Mammary epithelial cell (primary cell): ENCODE measurements around the gene TBX18.
A peak's percentile ranks its signal among the peaks of the same experiment; 100 is the strongest.

Experiments
- EZH2 ChIP-seq: IDR thresholded peaks from 2 replicates; pipeline ENCODE4 v1.6.1; 2012; ENCODE audit warnings: low read length, inconsistent platforms, borderline replicate concordance
- TF ChIP-seq, protein P1 (sequence below), 2 donors: IDR thresholded peaks in 1 of 2; conservative IDR thresholded peaks in 1 of 2; 2 replicates each; pipeline ENCODE4 v1.5.1; 2011 to 2012; ENCODE audit warnings: inconsistent platforms in 2 of 2, low read length in 2 of 2, mild to moderate bottlenecking in 2 of 2, control low read depth in 1 of 2, low read depth in 1 of 2; ENCODE audit not compliant: insufficient read depth in 1 of 2; ENCODE audit errors: extremely low read depth in 1 of 2

- TF ChIP-seq, protein P1, sequence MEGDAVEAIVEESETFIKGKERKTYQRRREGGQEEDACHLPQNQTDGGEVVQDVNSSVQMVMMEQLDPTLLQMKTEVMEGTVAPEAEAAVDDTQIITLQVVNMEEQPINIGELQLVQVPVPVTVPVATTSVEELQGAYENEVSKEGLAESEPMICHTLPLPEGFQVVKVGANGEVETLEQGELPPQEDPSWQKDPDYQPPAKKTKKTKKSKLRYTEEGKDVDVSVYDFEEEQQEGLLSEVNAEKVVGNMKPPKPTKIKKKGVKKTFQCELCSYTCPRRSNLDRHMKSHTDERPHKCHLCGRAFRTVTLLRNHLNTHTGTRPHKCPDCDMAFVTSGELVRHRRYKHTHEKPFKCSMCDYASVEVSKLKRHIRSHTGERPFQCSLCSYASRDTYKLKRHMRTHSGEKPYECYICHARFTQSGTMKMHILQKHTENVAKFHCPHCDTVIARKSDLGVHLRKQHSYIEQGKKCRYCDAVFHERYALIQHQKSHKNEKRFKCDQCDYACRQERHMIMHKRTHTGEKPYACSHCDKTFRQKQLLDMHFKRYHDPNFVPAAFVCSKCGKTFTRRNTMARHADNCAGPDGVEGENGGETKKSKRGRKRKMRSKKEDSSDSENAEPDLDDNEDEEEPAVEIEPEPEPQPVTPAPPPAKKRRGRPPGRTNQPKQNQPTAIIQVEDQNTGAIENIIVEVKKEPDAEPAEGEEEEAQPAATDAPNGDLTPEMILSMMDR (conservative IDR thresholded peaks at IDR 0.05 in 1 of 2, IDR thresholded peaks at IDR 0.05 in 1 of 2; ENCODE audit: extremely low read depth in 1 of 2, insufficient read depth in 1 of 2, low read depth in 1 of 2, low read length in 2 of 2) = peak in 1 of 2 donors; percentile 26
- no peak for TF ChIP-seq EZH2
Observed at GRCh38 chr6:84779380-84779779, 15.0 kb upstream of the TBX18 start.
